ENCODE data around the gene TIMMDC1. TPM values are rescaled to one million over a fixed set of nuclear protein-coding genes. Genes with fewer than 3 reads are reported as not detected.

The TIMMDC1 gene
- total and polyA plus RNA-seq, 4 donors: 60.5 to 98.9 (median 87.7) TPM

DNA sequence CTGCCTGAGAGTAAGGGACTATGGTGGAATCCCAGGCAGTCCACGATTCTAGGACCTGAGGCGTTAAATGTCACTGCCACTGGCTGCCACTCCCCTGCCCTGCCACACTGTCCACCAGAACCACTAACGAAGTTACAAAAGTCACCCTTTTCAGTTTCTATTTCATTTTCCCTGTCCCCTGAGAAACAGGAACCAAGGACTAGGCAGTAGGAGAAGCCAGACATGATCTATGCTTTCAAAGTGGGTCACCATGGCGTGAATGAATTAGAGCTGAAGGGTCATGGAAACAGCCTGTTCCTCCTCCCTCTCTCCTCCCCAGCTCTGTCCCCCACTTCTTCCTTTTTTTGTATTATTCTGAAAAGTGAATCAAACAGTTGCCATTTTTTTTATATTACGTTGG lies 71.9 kb downstream of the TIMMDC1 start:
- Histone ChIP-seq H3K27ac (ENCODE audit: low read depth in 1 of 2, low read length in 1 of 2) (no peak overlapping the region), H3K9ac (ENCODE audit: insufficient read depth in 1 of 2, low read length in 2 of 2) (no peak overlapping the region), H3K9me3 (ENCODE audit: control insufficient read depth in 4 of 4, insufficient read depth in 3 of 4, low read length in 3 of 4) (no peaks in the 10 kb centered on the region), H3K27me3 (ENCODE audit: control insufficient read depth in 3 of 3, insufficient read depth in 3 of 3, low read length in 2 of 3) (no peaks in the 10 kb centered on the region), H3K4me1 (ENCODE audit: control insufficient read depth in 5 of 5, insufficient read depth in 5 of 5, low read length in 5 of 5) (no peaks in the 10 kb centered on the region), H3K36me3 (ENCODE audit: control insufficient read depth in 4 of 4, insufficient read depth in 4 of 4, low read length in 4 of 4) (no peaks in the 10 kb centered on the region), H3K4me3 (no peak overlapping the region)
- WGBS, 2 donors: 52 to 71% methylated on average over 5 of the region's 5 CpGs
- TF ChIP-seq, protein P1, sequence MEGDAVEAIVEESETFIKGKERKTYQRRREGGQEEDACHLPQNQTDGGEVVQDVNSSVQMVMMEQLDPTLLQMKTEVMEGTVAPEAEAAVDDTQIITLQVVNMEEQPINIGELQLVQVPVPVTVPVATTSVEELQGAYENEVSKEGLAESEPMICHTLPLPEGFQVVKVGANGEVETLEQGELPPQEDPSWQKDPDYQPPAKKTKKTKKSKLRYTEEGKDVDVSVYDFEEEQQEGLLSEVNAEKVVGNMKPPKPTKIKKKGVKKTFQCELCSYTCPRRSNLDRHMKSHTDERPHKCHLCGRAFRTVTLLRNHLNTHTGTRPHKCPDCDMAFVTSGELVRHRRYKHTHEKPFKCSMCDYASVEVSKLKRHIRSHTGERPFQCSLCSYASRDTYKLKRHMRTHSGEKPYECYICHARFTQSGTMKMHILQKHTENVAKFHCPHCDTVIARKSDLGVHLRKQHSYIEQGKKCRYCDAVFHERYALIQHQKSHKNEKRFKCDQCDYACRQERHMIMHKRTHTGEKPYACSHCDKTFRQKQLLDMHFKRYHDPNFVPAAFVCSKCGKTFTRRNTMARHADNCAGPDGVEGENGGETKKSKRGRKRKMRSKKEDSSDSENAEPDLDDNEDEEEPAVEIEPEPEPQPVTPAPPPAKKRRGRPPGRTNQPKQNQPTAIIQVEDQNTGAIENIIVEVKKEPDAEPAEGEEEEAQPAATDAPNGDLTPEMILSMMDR (IDR thresholded peaks at IDR 0.05; ENCODE audit: control extremely low read depth, extremely low read depth): no peak
- DNase-seq (no peak), ATAC-seq (ENCODE audit: insufficient read depth, low FRiP score) (peak; percentile 66)

DNA sequence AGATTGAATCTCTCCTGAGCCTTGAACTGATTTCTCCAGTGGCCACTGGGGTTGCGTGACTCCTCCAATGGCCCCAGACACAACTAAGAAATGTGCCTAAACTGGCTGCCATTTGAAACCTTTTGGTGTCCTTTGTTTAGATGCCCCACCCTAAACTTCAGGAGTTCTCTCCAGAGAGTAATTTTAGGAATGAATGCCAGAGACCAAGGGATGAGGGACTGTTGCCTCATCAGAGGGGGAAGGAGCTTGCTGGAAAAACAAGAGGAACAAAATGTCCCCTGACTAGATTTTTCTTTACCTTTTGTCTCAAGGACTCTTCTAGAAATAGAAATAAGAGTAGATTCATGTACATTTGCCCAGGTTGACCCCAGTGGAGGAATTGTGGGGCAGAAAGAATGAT lies 72.9 kb downstream of the TIMMDC1 start:
- no peak overlapping the region for H3K4me3 ChIP-seq
- TF ChIP-seq, protein P1 (IDR thresholded peaks at IDR 0.05; ENCODE audit: control extremely low read depth, extremely low read depth): no peak
- peak overlapping the region in 1 of 2 donors; percentile 65 for H3K27ac ChIP-seq (ENCODE audit: low read depth in 1 of 2, low read length in 1 of 2)
- H3K27me3 ChIP-seq (ENCODE audit: control insufficient read depth in 3 of 3, insufficient read depth in 3 of 3, low read length in 2 of 3): no peaks in the 10 kb centered on the region
- DNase-seq (no peak), ATAC-seq (ENCODE audit: insufficient read depth, low FRiP score) (no peak)
- WGBS, 2 donors: 79 to 94% methylated on average over 1 of the region's 1 CpG
- H3K9me3 ChIP-seq (ENCODE audit: control insufficient read depth in 4 of 4, insufficient read depth in 3 of 4, low read length in 3 of 4): no peaks in the 10 kb centered on the region
- H3K4me1 ChIP-seq (ENCODE audit: control insufficient read depth in 5 of 5, insufficient read depth in 5 of 5, low read length in 5 of 5): no peaks in the 10 kb centered on the region
- H3K36me3 ChIP-seq (ENCODE audit: control insufficient read depth in 4 of 4, insufficient read depth in 4 of 4, low read length in 4 of 4): no peaks in the 10 kb centered on the region
- H3K9ac ChIP-seq (ENCODE audit: insufficient read depth in 1 of 2, low read length in 2 of 2): no peak overlapping the region

DNA sequence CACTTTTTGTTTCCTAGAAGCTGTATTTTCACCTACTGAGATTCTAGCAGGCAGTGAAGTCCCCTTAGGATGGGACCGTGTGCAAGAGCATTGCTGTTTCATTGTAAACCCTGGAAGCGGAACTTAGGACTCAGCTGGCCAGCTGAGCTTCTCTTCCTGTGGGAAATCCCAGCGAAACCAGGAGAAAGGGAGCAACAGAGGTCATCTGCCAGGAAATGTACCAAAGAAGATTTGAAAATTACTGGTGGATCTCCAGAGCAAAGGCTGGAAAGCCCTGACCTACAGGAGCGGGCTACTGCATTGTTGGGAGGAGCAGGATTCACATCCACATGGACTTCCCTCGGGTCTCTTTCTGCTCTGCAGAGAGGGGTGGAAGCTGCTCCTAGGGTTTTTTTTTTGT lies 73.3 kb downstream of the TIMMDC1 start:
- no peaks in the 10 kb centered on the region for H3K36me3 ChIP-seq (ENCODE audit: control insufficient read depth in 4 of 4, insufficient read depth in 4 of 4, low read length in 4 of 4)
- TF ChIP-seq, protein P1 (IDR thresholded peaks at IDR 0.05; ENCODE audit: control extremely low read depth, extremely low read depth): no peak
- no peaks in the 10 kb centered on the region for H3K4me1 ChIP-seq (ENCODE audit: control insufficient read depth in 5 of 5, insufficient read depth in 5 of 5, low read length in 5 of 5)
- DNase-seq: no peak
- no peak overlapping the region for H3K4me3 ChIP-seq
- WGBS, 2 donors: 67 to 81% methylated on average over 5 of the region's 5 CpGs
- H3K27me3 ChIP-seq (ENCODE audit: control insufficient read depth in 3 of 3, insufficient read depth in 3 of 3, low read length in 2 of 3): no peaks in the 10 kb centered on the region
- peak overlapping the region in 1 of 2 donors; percentile 65 for H3K27ac ChIP-seq (ENCODE audit: low read depth in 1 of 2, low read length in 1 of 2)
- H3K9me3 ChIP-seq (ENCODE audit: control insufficient read depth in 4 of 4, insufficient read depth in 3 of 4, low read length in 3 of 4): no peaks in the 10 kb centered on the region
- H3K9ac ChIP-seq (ENCODE audit: insufficient read depth in 1 of 2, low read length in 2 of 2): no peak overlapping the region
- no peak for ATAC-seq (ENCODE audit: insufficient read depth, low FRiP score)

Other genes starting within 250 kb of the TIMMDC1 start
- 10 to 100 TPM; 45.8 to 58.5 TPM for gene ARHGAP31, start 204.2 kb upstream of the TIMMDC1 start, total RNA-seq
- 10 to 100 TPM; 11.6 to 17.5 TPM for gene ARHGAP31, start 204.2 kb upstream of the TIMMDC1 start, polyA plus RNA-seq
- gene TMEM39A, start 34.9 kb upstream of the TIMMDC1 start, total RNA-seq: 10 to 100 TPM; 45.4 to 51.2 TPM
- 10 to 100 TPM in 1 of 2 donors, 1 to 10 TPM in 1; 9.3 to 30.3 TPM for gene TMEM39A, start 34.9 kb upstream of the TIMMDC1 start, polyA plus RNA-seq
- 10 to 100 TPM; 15.8 to 17.9 TPM for gene POGLUT1, start 29.6 kb upstream of the TIMMDC1 start, total RNA-seq
- 1 to 10 TPM; 7.9 to 9.4 TPM for gene POGLUT1, start 29.6 kb upstream of the TIMMDC1 start, polyA plus RNA-seq
- 1 to 10 TPM; 4.8 to 8.6 TPM for gene CD80, start 61.1 kb downstream of the TIMMDC1 start, total RNA-seq
- 1 to 10 TPM in 1 of 2 donors, under 1 TPM in 1; 0.89 to 3.6 TPM for gene CD80, start 61.1 kb downstream of the TIMMDC1 start, polyA plus RNA-seq
- gene ADPRH, start 80.9 kb downstream of the TIMMDC1 start, total RNA-seq: 10 to 100 TPM; 10.3 to 26.3 TPM
- 10 to 100 TPM in 1 of 2 donors, 1 to 10 TPM in 1; 5.4 to 18.1 TPM for gene ADPRH, start 80.9 kb downstream of the TIMMDC1 start, polyA plus RNA-seq
- 1 to 10 TPM; 1.8 to 7.3 TPM for gene PLA1A, start 99.3 kb downstream of the TIMMDC1 start, total RNA-seq
- gene PLA1A, start 99.3 kb downstream of the TIMMDC1 start, polyA plus RNA-seq: 10 to 100 TPM in 1 of 2 donors, 1 to 10 TPM in 1; 5.9 to 10.3 TPM
- gene POPDC2, start 162.0 kb downstream of the TIMMDC1 start, total RNA-seq: 1 to 10 TPM; 1.9 to 3.0 TPM
- 1 to 10 TPM; 1.6 to 2.1 TPM for gene POPDC2, start 162.0 kb downstream of the TIMMDC1 start, polyA plus RNA-seq
- gene COX17, start 178.9 kb downstream of the TIMMDC1 start, total RNA-seq: 10 to 100 TPM; 43.8 to 57.6 TPM
- gene COX17, start 178.9 kb downstream of the TIMMDC1 start, polyA plus RNA-seq: 100 to 1,000 TPM in 1 of 2 donors, 10 to 100 TPM in 1; 99.1 to 261 TPM
- 10 to 100 TPM; 18.7 to 19.0 TPM for gene CFAP91, start 204.5 kb downstream of the TIMMDC1 start, total RNA-seq
- 1 to 10 TPM; 3.4 to 3.6 TPM for gene CFAP91, start 204.5 kb downstream of the TIMMDC1 start, polyA plus RNA-seq

Data from lung (tissue), 12 donors.